22Rv1 (cell line): ENCODE results near the gene ADAMTS2.

ENCODE experiments used
- H3K27ac ChIP-seq: fragments of 450-650 bp; 2 replicates; pipeline ENCODE4 v1.5.1; 2017
- ZFX ChIP-seq: fragments of 450-650 bp; IDR thresholded peaks from 2 replicates; pipeline ENCODE4 v1.6.1; 2017; ENCODE audit warnings: antibody characterized with exemption, borderline replicate concordance
- TF ChIP-seq, protein P1 (sequence below): fragments of 450-650 bp; IDR thresholded peaks from 2 replicates; pipeline ENCODE4 v1.5.1; 2017; ENCODE audit warnings: mild to moderate bottlenecking

ADAMTS2 gene

DNA sequence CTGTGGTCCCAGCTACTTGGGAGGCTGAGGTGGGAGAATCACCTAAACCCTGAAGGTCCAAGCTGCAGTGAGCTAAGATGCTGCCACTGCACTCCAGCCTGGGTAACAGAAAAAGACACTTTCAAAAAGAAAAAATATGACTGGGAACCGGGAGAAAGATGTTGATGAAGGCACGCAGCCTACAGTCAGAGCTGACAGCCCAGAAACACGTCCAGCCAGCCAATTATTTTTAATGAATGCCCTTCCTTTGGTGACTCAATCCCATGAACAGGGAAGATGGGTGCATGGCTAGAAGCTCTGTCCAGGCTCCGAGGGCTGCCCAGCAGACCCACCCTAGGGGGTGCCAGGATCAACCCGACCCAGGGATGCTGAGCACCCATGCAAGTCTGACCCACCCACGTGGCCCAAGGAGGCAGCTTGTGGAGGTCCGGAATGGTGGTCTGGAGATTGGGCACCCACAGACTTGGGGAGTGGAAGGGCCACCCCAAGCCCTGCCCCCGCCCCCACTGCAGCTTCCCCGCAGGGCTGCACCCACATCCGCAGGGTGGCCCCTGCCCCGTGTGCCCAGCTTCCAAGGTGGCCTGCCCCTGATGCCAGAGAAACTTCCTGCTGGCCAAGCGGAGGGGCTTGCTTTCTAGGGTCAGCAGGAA is 51.0 kb downstream of the ADAMTS2 start:
- H3K27ac ChIP-seq, result no peak overlapping the region
- TF ChIP-seq ZFX, result no peak

GRCh38 chr5:179292681-179293635 is 52.3 kb downstream of the ADAMTS2 start:
- no peak for TF ChIP-seq ZFX
- TF ChIP-seq, protein P1, sequence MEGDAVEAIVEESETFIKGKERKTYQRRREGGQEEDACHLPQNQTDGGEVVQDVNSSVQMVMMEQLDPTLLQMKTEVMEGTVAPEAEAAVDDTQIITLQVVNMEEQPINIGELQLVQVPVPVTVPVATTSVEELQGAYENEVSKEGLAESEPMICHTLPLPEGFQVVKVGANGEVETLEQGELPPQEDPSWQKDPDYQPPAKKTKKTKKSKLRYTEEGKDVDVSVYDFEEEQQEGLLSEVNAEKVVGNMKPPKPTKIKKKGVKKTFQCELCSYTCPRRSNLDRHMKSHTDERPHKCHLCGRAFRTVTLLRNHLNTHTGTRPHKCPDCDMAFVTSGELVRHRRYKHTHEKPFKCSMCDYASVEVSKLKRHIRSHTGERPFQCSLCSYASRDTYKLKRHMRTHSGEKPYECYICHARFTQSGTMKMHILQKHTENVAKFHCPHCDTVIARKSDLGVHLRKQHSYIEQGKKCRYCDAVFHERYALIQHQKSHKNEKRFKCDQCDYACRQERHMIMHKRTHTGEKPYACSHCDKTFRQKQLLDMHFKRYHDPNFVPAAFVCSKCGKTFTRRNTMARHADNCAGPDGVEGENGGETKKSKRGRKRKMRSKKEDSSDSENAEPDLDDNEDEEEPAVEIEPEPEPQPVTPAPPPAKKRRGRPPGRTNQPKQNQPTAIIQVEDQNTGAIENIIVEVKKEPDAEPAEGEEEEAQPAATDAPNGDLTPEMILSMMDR, result no peak
- no peak overlapping the region for H3K27ac ChIP-seq

DNA sequence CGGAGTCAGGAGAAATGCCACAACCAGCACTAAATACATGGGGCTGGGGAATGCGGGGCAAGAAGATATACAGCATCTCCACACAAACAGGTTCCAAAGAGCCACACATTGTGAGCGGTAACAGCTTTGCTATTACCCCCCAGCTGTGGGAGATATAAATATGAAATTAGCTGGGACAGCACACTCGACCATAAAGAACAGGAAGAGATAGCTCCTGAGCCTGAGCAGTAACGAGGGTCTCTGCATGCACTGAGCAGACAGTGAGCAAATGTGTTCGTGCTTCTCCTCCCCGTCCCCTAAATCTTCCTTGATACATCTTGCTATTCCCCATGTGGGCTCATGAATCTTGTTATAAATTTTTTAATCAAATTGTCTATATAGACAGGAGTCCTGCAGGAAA is 53.1 kb downstream of the ADAMTS2 start:
- TF ChIP-seq, protein P1, result no peak
- no peak for TF ChIP-seq ZFX

GRCh38 chr5:179290681-179291540 is 54.4 kb downstream of the ADAMTS2 start:
- TF ChIP-seq, protein P1, result no peak
- no peak for TF ChIP-seq ZFX

More for the DNA sequence above, 53.1 kb downstream of the ADAMTS2 start:
- H3K27ac ChIP-seq, result no peak overlapping the region

DNA sequence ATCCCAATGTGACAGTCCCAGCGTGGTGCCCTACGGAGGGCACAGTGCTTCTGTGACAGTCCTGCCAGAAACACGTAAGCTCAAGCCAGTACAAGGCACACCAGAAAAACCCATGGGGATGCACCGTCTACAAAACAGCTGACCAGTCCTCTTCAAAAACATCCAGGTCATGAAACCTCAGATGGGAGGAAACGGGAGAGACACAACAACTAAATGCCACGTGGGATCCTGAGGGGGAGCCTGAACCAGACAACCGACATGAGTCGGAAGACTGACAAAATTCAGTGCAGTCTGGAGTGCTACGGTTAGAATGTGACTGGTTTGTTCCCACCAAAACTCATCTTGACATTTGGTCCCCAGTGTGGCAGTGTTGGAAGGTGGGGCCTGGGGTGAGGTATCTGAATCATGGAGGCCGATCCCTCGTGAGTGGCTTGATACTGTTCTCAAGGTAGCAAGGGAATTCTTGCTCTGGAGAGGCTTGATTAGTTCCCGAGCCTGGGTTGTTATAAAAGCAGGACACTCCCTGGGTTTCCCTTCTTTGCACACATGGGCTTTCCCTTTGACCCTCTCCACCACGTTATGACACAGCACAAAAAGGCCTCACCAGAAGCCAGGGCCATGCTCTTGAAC is 55.4 kb downstream of the ADAMTS2 start:
- H3K27ac ChIP-seq, result no peak overlapping the region
- TF ChIP-seq, protein P1, result no peak
- no peak for TF ChIP-seq ZFX

More at GRCh38 chr5:179290681-179291540, 54.4 kb downstream of the ADAMTS2 start:
- no peak overlapping the region for H3K27ac ChIP-seq

- no peak overlapping the region for H3K27ac ChIP-seq
- no peak for TF ChIP-seq ZFX
- TF ChIP-seq, protein P1, result no peak
These were observed 56.5 kb downstream of the ADAMTS2 start for GRCh38 chr5:179288809-179289185.

DNA sequence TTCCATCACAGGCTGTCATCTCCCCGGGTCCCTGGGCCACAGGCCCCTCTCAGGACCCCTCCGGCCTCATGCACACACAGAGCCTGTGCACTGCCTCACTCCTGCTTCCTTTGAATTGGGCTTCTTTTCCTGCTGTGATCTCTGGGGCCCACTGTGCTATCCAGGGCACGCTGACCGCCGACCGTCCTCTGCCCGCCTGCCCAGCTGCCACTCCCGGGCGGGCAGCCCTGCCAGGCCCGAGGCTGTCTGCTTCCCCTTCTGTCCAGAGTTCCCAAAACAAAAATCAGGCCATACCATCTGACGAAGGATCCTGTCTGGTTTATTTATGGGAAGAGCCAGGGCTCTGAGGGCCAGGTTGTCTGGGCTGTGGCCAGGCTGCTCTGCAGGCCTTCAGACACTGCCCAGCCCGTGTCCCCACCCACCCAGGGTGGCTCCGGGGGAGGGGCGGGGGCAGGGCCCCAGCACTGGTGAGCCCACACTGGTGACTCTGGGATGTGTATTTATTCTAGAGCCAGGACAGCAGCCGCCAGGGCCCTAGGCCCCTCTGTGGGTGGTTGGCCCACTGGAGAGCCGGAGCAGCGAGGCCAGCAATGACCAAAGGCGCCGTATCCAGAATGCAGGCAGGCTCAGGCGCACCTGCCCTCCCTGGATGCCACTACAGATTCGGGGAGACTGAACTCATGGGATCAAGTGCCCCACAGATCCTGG is 57.0 kb downstream of the ADAMTS2 start:
- TF ChIP-seq ZFX, result no peak
- TF ChIP-seq, protein P1, result no peak
- no peak overlapping the region for H3K27ac ChIP-seq
